OCI-LY1 (cell line): ENCODE measurements around the gene MRPL39.
A peak's percentile ranks its signal among the peaks of the same experiment; 100 is the strongest.

ENCODE experiments used
- H2AFZ ChIP-seq: fragments of 200-600 bp; sonication (generic), shearing (Covaris generic); 2 replicates; pipeline ENCODE4 v1.6.0; 2014; ENCODE audit warnings: antibody characterized with exemption, mild to moderate bottlenecking, low read length
- H3F3A ChIP-seq: fragments of 200-600 bp; sonication (generic), shearing (Covaris generic); 2 replicates; pipeline ENCODE4 v1.6.0; 2014; ENCODE audit warnings: mild to moderate bottlenecking, antibody characterized with exemption, low read length, moderate library complexity; ENCODE audit not compliant: insufficient read depth
- H3K27ac ChIP-seq: fragments of 200-600 bp; sonication (generic); 2 replicates; pipeline ENCODE4 v1.5.1; 2014; ENCODE audit warnings: low read length, mixed run types, mild to moderate bottlenecking, low read depth; ENCODE audit not compliant: poor library complexity, severe bottlenecking
- H3K27me3 ChIP-seq: fragments of 200-600 bp; sonication (generic); 2 replicates; pipeline ENCODE4 v1.6.0; 2014; ENCODE audit warnings: antibody characterized with exemption, mild to moderate bottlenecking, low read length, moderate library complexity; ENCODE audit not compliant: insufficient read depth
- H3K36me3 ChIP-seq: fragments of 200-600 bp; sonication (generic); 2 replicates; pipeline ENCODE4 v1.6.1; 2014; ENCODE audit warnings: mild to moderate bottlenecking, antibody characterized with exemption, low read length, moderate library complexity, mixed read lengths; ENCODE audit not compliant: insufficient read depth
- H3K4me1 ChIP-seq: fragments of 200-600 bp; sonication (generic); 2 replicates; pipeline ENCODE4 v1.5.1; 2014; ENCODE audit warnings: mild to moderate bottlenecking, low read length, moderate library complexity; ENCODE audit not compliant: insufficient read depth, severe bottlenecking
- H3K4me2 ChIP-seq: fragments of 200-600 bp; sonication (generic), shearing (Covaris generic); 2 replicates; pipeline ENCODE4 v1.6.1; 2014; ENCODE audit warnings: low read length
- H3K4me3 ChIP-seq: fragments of 200-600 bp; sonication (generic); 2 replicates; pipeline ENCODE4 v1.5.1; 2014; ENCODE audit warnings: low read length, low read depth, mild to moderate bottlenecking, mixed read lengths; ENCODE audit not compliant: poor library complexity, severe bottlenecking
- H3K79me2 ChIP-seq: fragments of 200-600 bp; shearing (Covaris generic); 2 replicates; pipeline ENCODE4 v1.6.1; 2016; ENCODE audit warnings: mixed run types, low read length, mixed read lengths; ENCODE audit not compliant: insufficient read depth
- H3K9ac ChIP-seq: fragments of 200-600 bp; sonication (generic), shearing (Covaris generic); 2 replicates; pipeline ENCODE4 v1.6.1; 2014; ENCODE audit warnings: mild to moderate bottlenecking, low read length, mixed read lengths
- H3K9me2 ChIP-seq: fragments of 200-600 bp; sonication (generic), shearing (Covaris generic); 2 replicates; pipeline ENCODE4 v1.6.1; 2014; ENCODE audit warnings: low read depth, mild to moderate bottlenecking, low read length, mixed read lengths
- H3K9me3 ChIP-seq: fragments of 200-600 bp; shearing (Covaris generic); 2 replicates; pipeline ENCODE4 v1.6.1; 2014; ENCODE audit warnings: low read length, mixed read lengths
- H4K20me1 ChIP-seq: fragments of 200-600 bp; sonication (generic), shearing (Covaris generic); 2 replicates; pipeline ENCODE4 v1.6.0; 2016; ENCODE audit warnings: mild to moderate bottlenecking, low read length; ENCODE audit not compliant: insufficient read depth
- EZH2 ChIP-seq: fragments of 200-600 bp; sonication (generic), shearing (Covaris generic); IDR thresholded peaks from 2 replicates; pipeline ENCODE4 v1.8.0; 2017; ENCODE audit warnings: borderline replicate concordance, mixed run types, mild to moderate bottlenecking, antibody characterized with exemption, low read length, moderate library complexity, mixed read lengths
- TF ChIP-seq, protein P1 (sequence below): fragments of 200-600 bp; sonication (generic), shearing (Covaris generic); IDR thresholded peaks from 2 replicates; pipeline ENCODE4 v1.5.1; 2017; ENCODE audit warnings: mild to moderate bottlenecking, antibody characterized with exemption, low read length, moderate library complexity, mixed read lengths

The MRPL39 gene

DNA sequence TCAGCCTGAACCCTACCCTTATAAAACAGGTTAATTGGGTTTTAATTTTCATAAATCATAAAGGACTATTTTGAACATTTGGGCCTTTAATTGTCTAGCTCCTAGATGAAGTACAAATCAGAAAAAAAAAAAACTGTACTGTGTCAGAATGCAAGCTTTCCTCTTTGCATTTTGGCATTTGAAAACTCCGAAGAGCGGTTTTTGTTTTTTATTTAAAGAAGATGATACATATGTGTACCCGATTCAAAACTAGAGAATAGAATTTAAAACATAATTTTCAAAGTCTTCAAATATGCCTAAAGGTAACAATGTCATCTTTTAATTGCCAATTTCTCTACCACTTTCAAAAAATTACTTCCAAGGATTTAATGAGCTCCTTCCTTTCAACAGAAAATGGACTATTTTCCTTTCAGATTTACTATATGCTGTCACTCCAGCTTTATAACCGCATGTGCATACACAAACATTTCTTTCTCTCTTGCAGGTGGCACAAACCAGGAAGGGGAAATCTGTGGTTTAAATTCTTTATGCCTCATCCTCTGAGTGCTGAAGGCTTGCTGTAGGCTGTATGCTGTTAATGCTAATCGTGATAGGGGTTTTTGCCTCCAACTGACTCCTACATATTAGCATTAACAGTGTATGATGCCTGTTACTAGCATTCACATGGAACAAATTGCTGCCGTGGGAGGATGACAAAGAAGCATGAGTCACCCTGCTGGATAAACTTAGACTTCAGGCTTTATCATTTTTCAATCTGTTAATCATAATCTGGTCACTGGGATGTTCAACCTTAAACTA, 33.7 kb downstream of the MRPL39 start:
- Histone ChIP-seq H3K36me3 (peaks cover 3% of the 10 kb centered on the region; the same call in 1 of the 2 replicates), H4K20me1 (no peaks in the 10 kb centered on the region), H3F3A (no peaks in the 10 kb centered on the region), H3K9ac (no peak overlapping the region), H3K4me1 (peaks cover 21% of the 10 kb centered on the region), H3K4me2 (peak overlapping the region; percentile 42), H2AFZ (no peak overlapping the region), H3K27ac (peak overlapping the region; percentile 1), H3K27me3 (no peaks in the 10 kb centered on the region), H3K9me2 (no peaks in the 10 kb centered on the region), H3K79me2 (no peaks in the 10 kb centered on the region), H3K4me3 (no peak overlapping the region), H3K9me3 (no peaks in the 10 kb centered on the region)
- TF ChIP-seq, protein P1, sequence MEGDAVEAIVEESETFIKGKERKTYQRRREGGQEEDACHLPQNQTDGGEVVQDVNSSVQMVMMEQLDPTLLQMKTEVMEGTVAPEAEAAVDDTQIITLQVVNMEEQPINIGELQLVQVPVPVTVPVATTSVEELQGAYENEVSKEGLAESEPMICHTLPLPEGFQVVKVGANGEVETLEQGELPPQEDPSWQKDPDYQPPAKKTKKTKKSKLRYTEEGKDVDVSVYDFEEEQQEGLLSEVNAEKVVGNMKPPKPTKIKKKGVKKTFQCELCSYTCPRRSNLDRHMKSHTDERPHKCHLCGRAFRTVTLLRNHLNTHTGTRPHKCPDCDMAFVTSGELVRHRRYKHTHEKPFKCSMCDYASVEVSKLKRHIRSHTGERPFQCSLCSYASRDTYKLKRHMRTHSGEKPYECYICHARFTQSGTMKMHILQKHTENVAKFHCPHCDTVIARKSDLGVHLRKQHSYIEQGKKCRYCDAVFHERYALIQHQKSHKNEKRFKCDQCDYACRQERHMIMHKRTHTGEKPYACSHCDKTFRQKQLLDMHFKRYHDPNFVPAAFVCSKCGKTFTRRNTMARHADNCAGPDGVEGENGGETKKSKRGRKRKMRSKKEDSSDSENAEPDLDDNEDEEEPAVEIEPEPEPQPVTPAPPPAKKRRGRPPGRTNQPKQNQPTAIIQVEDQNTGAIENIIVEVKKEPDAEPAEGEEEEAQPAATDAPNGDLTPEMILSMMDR, result no peak
- TF ChIP-seq EZH2, result no peak

DNA sequence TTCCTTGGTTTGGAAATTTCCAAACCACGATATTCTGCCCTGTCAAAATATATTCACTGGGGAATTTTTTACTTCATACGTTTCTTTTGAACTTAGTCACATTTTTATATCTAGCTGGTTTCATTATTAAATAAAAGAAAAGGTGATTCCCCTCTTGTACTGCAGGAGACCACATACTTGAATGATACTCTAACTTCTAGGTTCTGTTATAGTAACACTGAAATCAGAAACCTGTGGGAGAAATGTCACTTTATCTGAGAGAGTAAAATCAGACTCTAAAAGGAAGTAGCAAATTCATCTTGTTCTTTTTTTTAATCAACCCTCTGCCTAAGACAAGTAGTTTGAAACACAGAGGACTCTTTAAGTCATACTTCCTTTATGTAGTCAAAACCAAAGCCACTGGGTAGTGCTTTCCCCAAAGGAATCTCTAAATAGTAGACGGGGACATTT, 34.4 kb downstream of the MRPL39 start:
- Histone ChIP-seq H2AFZ (no peak overlapping the region), H3K4me3 (no peak overlapping the region), H3K27ac (peak overlapping the region; percentile 1), H3K9ac (no peak overlapping the region), H3K27me3 (no peaks in the 10 kb centered on the region), H3K4me1 (peaks cover 21% of the 10 kb centered on the region), H3K36me3 (no peaks in the 10 kb centered on the region; the same call in 1 of the 2 replicates), H3K4me2 (no peak overlapping the region; the same call in 1 of the 2 replicates), H3F3A (no peaks in the 10 kb centered on the region), H4K20me1 (no peaks in the 10 kb centered on the region), H3K79me2 (no peaks in the 10 kb centered on the region), H3K9me3 (no peaks in the 10 kb centered on the region), H3K9me2 (no peaks in the 10 kb centered on the region)
- TF ChIP-seq EZH2, result no peak
- TF ChIP-seq, protein P1, result no peak

DNA sequence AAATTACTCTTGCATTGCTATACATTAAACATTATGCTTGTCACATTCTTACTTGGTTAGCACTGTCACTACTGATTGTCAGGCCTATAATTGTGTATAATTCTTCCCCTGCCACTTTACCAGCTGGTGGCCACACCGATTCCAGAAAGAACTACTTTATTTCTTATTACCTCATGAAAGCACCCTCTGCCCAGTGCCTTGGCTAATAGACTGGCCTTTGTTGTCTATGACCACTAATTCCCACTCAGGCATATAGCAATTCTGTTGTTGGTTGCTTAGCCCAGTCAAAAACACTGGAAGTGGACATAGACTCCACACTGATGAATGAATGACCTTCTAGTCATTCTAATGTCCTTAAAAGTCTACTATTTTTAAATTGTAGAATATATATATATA, 35.6 kb downstream of the MRPL39 start:
- TF ChIP-seq, protein P1, result no peak
- TF ChIP-seq EZH2, result no peak
- H3K9me2 ChIP-seq, result no peaks in the 10 kb centered on the region
- peaks cover 21% of the 10 kb centered on the region for H3K4me1 ChIP-seq
- H3K4me2 ChIP-seq, result no peak overlapping the region
- H3K4me3 ChIP-seq, result no peak overlapping the region
- no peak overlapping the region for H3K9ac ChIP-seq
- H2AFZ ChIP-seq, result no peak overlapping the region
- H3K9me3 ChIP-seq, result no peaks in the 10 kb centered on the region
- H3F3A ChIP-seq, result no peaks in the 10 kb centered on the region
- no peaks in the 10 kb centered on the region; the same call in 1 of the 2 replicates for H3K36me3 ChIP-seq
- H3K79me2 ChIP-seq, result no peaks in the 10 kb centered on the region
- H3K27ac ChIP-seq, result no peak overlapping the region
- H3K27me3 ChIP-seq, result no peaks in the 10 kb centered on the region
- no peaks in the 10 kb centered on the region for H4K20me1 ChIP-seq
